Psoas muscle (tissue), 8 donors: ENCODE data around the gene USP4. TPM values are rescaled to one million over a fixed set of nuclear protein-coding genes. Genes with fewer than 3 reads are reported as not detected.
A peak's percentile ranks its signal among the peaks of the same experiment; 100 is the strongest.

ENCODE experiments used
- ATAC-seq, 4 donors: fragments of 200-7000 bp; cut with Tn5 transposase; one replicate each; pipeline ENCODE4 v1.9.1; 2020; ENCODE audit warnings: moderate library complexity in 3 of 4, mild to moderate bottlenecking in 2 of 4
- DNase-seq, 2 donors: peaks; one replicate each; pipeline ENCODE4 v3.0.0-alpha.2; 2020
- H3K27ac ChIP-seq: fragments of 200-600 bp; one replicate; pipeline ENCODE4 v1.8.0; 2022
- H3K27me3 ChIP-seq, 3 donors: fragments of 200-600 bp in 1 of 3; one replicate each; pipeline versions ENCODE4 v1.6.1 to v1.8.0; 2013 to 2022; ENCODE audit warnings: low read length in 2 of 3, mild to moderate bottlenecking in 2 of 3, moderate library complexity in 1 of 3; ENCODE audit not compliant: insufficient read depth in 3 of 3
- H3K36me3 ChIP-seq, 2 donors: fragments of 200-600 bp in 1 of 2; one replicate each; pipeline versions ENCODE4 v1.6.1 to v1.8.0; 2013 to 2022; ENCODE audit warnings: low read depth in 1 of 2, mild to moderate bottlenecking in 1 of 2, moderate library complexity in 1 of 2; ENCODE audit not compliant: insufficient read depth in 1 of 2
- H3K4me1 ChIP-seq: fragments of 200-600 bp; one replicate; pipeline ENCODE4 v1.8.0; 2022
- H3K4me3 ChIP-seq: fragments of 200-600 bp; one replicate; pipeline ENCODE4 v1.8.0; 2022; ENCODE audit warnings: mild to moderate bottlenecking
- H3K9me3 ChIP-seq: fragments of 200-600 bp; one replicate; pipeline ENCODE4 v1.8.0; 2022
- CTCF ChIP-seq: fragments of 200-600 bp; IDR thresholded peaks from one replicate; pipeline ENCODE4 v1.8.0; 2022; ENCODE audit warnings: antibody characterized with exemption
- WGBS, 3 donors: extraction: QIAGEN DNeasy Blood & Tissue Kit; methylation state at CpG; one replicate each; pipeline versions ENCODE4 v1.1.6 to v1.1.7; 2013; 5-methylcytosine and 5-hydroxymethylcytosine counted together
- intact Hi-C, 2 donors: fragments of 100-400 bp; cut with DNase I; formaldehyde crosslinking; loops; one replicate each; pipeline versions ENCODE4 v1.11.0 to v1.14.2; 2022
- polyA plus RNA-seq, 3 donors: library from polyadenylated mRNA; stranded (reverse); fragments of 200-250 nt; gene quantifications; one replicate each; pipeline ENCODE4 v1.2.3, GENCODE V29; 2013
- total RNA-seq, 4 donors: library from RNA; stranded (reverse); fragmentation: NEBNext Ultra II Directional in 2 of 4; extraction: Animal tissue kit (Norgen Biotek cat#: 25700) in 2 of 4; gene quantifications; one replicate each; pipeline versions ENCODE4 v1.2.1 to v1.2.4, GENCODE V29; 2021 to 2023
- donor health status: healthy with polysubstance abuse.
- donor health status: DM: no; HTN: no; CAD: no; lungs with moderate emphysema.
- donor health status: Bipolar disorder and iron deficiency.
- donor health status: healthy.
- donor health status: DM: yes; HTN: yes; CAD: no.
- donor health status: DM: no; HTN: no; CAD: no.
- donor health status: DM: no; HTN: no; CAD: no.
- donor health status: DM: yes; HTN: yes; CAD: no.

Gene USP4
- total and polyA plus RNA-seq, 7 donors, result 16.3 to 35.2 (median 26.7) TPM

- DNase-seq (no peak), ATAC-seq (no peak)
- Histone ChIP-seq H3K27me3 (no peaks in the 10 kb centered on the region), H3K36me3 (peaks cover 13 to 100% of the 10 kb centered on the region in 2 donors), H3K4me3 (no peak overlapping the region), H3K27ac (no peak overlapping the region), H3K4me1 (no peaks in the 10 kb centered on the region), H3K9me3 (no peaks in the 10 kb centered on the region)
- TF ChIP-seq CTCF, result no peak
- intact Hi-C loops, result no loop called here
- 78 to 92% (median 88%) methylated on average over 5 of the region's 5 CpGs for WGBS, 3 donors
Observed at GRCh38 chr3:49305608-49306007, 34.2 kb downstream of the USP4 start.

- Histone ChIP-seq H3K9me3 (no peaks in the 10 kb centered on the region), H3K27me3 (no peaks in the 10 kb centered on the region), H3K4me1 (peaks cover 1% of the 10 kb centered on the region), H3K27ac (no peak overlapping the region), H3K4me3 (no peak overlapping the region), H3K36me3 (peaks cover 11 to 99% of the 10 kb centered on the region in 2 donors)
- WGBS, 3 donors, result 90 to 100% (median 92%) methylated on average over 1 of the region's 1 CpG
- TF ChIP-seq CTCF, result no peak
- ATAC-seq, result no peak
- no peak for DNase-seq
- intact Hi-C loops, result no loop called here
Observed at GRCh38 chr3:49302613-49303012, 37.2 kb downstream of the USP4 start.

- Histone ChIP-seq H3K27ac (no peak overlapping the region), H3K4me1 (peaks cover 18% of the 10 kb centered on the region), H3K27me3 (no peaks in the 10 kb centered on the region), H3K9me3 (no peaks in the 10 kb centered on the region), H3K4me3 (no peak overlapping the region), H3K36me3 (peaks cover 15 to 91% of the 10 kb centered on the region in 2 donors)
- DNase-seq, result no peak
- intact Hi-C loops, result no loop called here
- ATAC-seq, result peak in 3 of 4 donors; percentile 30 to 57 (median 40)
- no peak for TF ChIP-seq CTCF
- WGBS, 3 donors, result 96 to 97% (median 97%) methylated on average over 3 of the region's 3 CpGs
Observed at GRCh38 chr3:49300595-49300994, 39.3 kb downstream of the USP4 start.

GRCh38 chr3:49298511-49298910, 41.3 kb downstream of the USP4 start:
- no peak for ATAC-seq
- intact Hi-C loops, result no loop called here
- DNase-seq, result no peak
- Histone ChIP-seq H3K4me3 (no peak overlapping the region), H3K27me3 (no peaks in the 10 kb centered on the region), H3K36me3 (peaks cover 13 to 86% of the 10 kb centered on the region in 2 donors), H3K9me3 (no peaks in the 10 kb centered on the region), H3K27ac (no peak overlapping the region), H3K4me1 (peaks cover 29% of the 10 kb centered on the region)
- WGBS, 3 donors, result 92 to 96% (median 95%) methylated on average over 7 of the region's 7 CpGs
- no peak for TF ChIP-seq CTCF

- H3K36me3 ChIP-seq, result peaks cover 16 to 86% of the 10 kb centered on the region in 2 donors
- ATAC-seq (peak; percentile 66 to 86 (median 76)), DNase-seq (peak; percentile 24 to 72)
- no peak for TF ChIP-seq CTCF
- H3K9me3 ChIP-seq, result no peaks in the 10 kb centered on the region
- intact Hi-C loops, result no loop called here
- peak overlapping the region; percentile 80 for H3K27ac ChIP-seq
- 28 to 37% (median 28%) methylated on average over 2 of the region's 2 CpGs for WGBS, 3 donors
- H3K4me1 ChIP-seq, result peaks cover 34% of the 10 kb centered on the region
- no peak overlapping the region for H3K4me3 ChIP-seq
- H3K27me3 ChIP-seq, result no peaks in the 10 kb centered on the region
Observed at GRCh38 chr3:49296781-49297411, 43.0 kb downstream of the USP4 start.
